Gastroesophageal sphincter (tissue), 4 donors: Measurements from ENCODE around the gene DGKQ. TPM values are rescaled to one million over a fixed set of nuclear protein-coding genes. Genes with fewer than 3 reads are reported as not detected.

Experiments used
- ATAC-seq: fragments of 150-250 bp; one replicate; pipeline ENCODE4 v1.9.1; 2016; ENCODE audit warnings: mild to moderate bottlenecking, moderate library complexity
- H3K27ac ChIP-seq, 4 donors: fragments of 200-600 bp; sonication (generic) in 3 of 4; 1 replicate in 3 of 4; 2 replicates in 1 of 4; pipeline ENCODE4 v1.5.1; 2016 to 2019
- H3K27me3 ChIP-seq: fragments of 200-600 bp; sonication (generic); one replicate; pipeline ENCODE4 v1.5.1; 2019
- H3K36me3 ChIP-seq, 2 donors: fragments of 200-600 bp; sonication (generic); one replicate each; pipeline ENCODE4 v1.5.1; 2019; ENCODE audit warnings: control low read depth in 1 of 2
- H3K4me1 ChIP-seq, 3 donors: fragments of 200-600 bp; sonication (generic); 1 replicate in 2 of 3; 2 replicates in 1 of 3; pipeline ENCODE4 v1.5.1; 2016 to 2019; ENCODE audit warnings: control low read depth in 2 of 3
- H3K4me3 ChIP-seq, 2 donors: fragments of 200-600 bp; sonication (generic); one replicate each; pipeline ENCODE4 v1.5.1; 2019; ENCODE audit warnings: mild to moderate bottlenecking in 1 of 2, moderate library complexity in 1 of 2
- H3K9me3 ChIP-seq, 3 donors: fragments of 200-600 bp; sonication (generic); one replicate each; pipeline ENCODE4 v1.5.1; 2017 to 2019; ENCODE audit warnings: control low read depth in 2 of 3
- CTCF ChIP-seq, 4 experiments: fragments of 200-600 bp in 2 of 4; fragments of 450-650 bp in 2 of 4; sonication (generic) in 1 of 4; IDR thresholded peaks; one replicate each; pipeline ENCODE4 v1.5.1; 2017 to 2019; ENCODE audit warnings: antibody characterized with exemption in 4 of 4, mild to moderate bottlenecking in 2 of 4, moderate library complexity in 2 of 4
- EP300 ChIP-seq: sonication (generic); formaldehyde crosslinking; IDR thresholded peaks from one replicate; pipeline ENCODE4 v1.6.1; 2017; ENCODE audit warnings: antibody characterized with exemption, mild to moderate bottlenecking
- POLR2A ChIP-seq, 2 donors: fragments of 450-650 bp; IDR thresholded peaks; one replicate each; pipeline ENCODE4 v1.6.1; 2017; ENCODE audit warnings: antibody characterized with exemption in 2 of 2, mild to moderate bottlenecking in 2 of 2, moderate library complexity in 1 of 2
- POLR2AphosphoS5 ChIP-seq: sonication (generic); formaldehyde crosslinking; IDR thresholded peaks from one replicate; pipeline ENCODE4 v1.6.1; 2017; ENCODE audit warnings: antibody characterized with exemption
- WGBS, 2 donors: methylation state at CpG; one replicate each; pipeline ENCODE4 v1.1.5; 2018; ENCODE audit warnings: low coverage in 1 of 2; 5-methylcytosine and 5-hydroxymethylcytosine counted together
- total RNA-seq, 4 donors: library from RNA; depleted of rRNA; stranded (reverse); fragments of >200 nt; gene quantifications; one replicate each; pipeline ENCODE4 v1.1.0, GENCODE V29; 2016

The DGKQ gene
- total RNA-seq, 4 donors from 2014 or later: 7.5 to 13.5 (median 9.3) TPM

GRCh38 chr4:989722-990471 lies 16.5 kb upstream of the DGKQ start:
- 88% methylated on average over 6 of the region's 58 CpGs; no CpG with 5 or more reads in 1 of the 2 donors for WGBS, 2 donors
- Histone ChIP-seq H3K36me3 (peaks cover 0 to 31% of the 10 kb centered on the region in 2 donors), H3K4me1 (peaks cover 0 to 32% (median 24%) of the 10 kb centered on the region in 3 donors), H3K9me3 (no peaks in the 10 kb centered on the region), H3K4me3 (no peak overlapping the region), H3K27ac (no peak overlapping the region), H3K27me3 (no peaks in the 10 kb centered on the region)
- no peak for TF ChIP-seq CTCF (IDR thresholded peaks at IDR 0.05)
- TF ChIP-seq EP300: no peak
- TF ChIP-seq POLR2A (IDR thresholded peaks at IDR 0.05): no peak
- TF ChIP-seq POLR2AphosphoS5: no peak
- ATAC-seq: no peak

- no peaks in the 10 kb centered on the region for H3K9me3 ChIP-seq
- no peak for ATAC-seq
- H3K36me3 ChIP-seq: peaks cover 0 to 31% of the 10 kb centered on the region in 2 donors
- WGBS, 2 donors: no CpG with 5 or more reads among the region's 69 CpGs
- H3K27me3 ChIP-seq: no peaks in the 10 kb centered on the region
- no peak overlapping the region for H3K4me3 ChIP-seq
- H3K27ac ChIP-seq: no peak overlapping the region
- H3K4me1 ChIP-seq: peaks cover 0 to 37% (median 24%) of the 10 kb centered on the region in 3 donors
- TF ChIP-seq EP300 (no peak), POLR2AphosphoS5 (no peak), POLR2A (IDR thresholded peaks at IDR 0.05) (no peak), CTCF (IDR thresholded peaks at IDR 0.05) (no peak)
Observed at GRCh38 chr4:988726-989721, 15.7 kb upstream of the DGKQ start.

GRCh38 chr4:987624-988513 lies 14.5 kb upstream of the DGKQ start:
- Histone ChIP-seq H3K27me3 (no peaks in the 10 kb centered on the region), H3K9me3 (no peaks in the 10 kb centered on the region), H3K4me1 (peaks cover 0 to 37% (median 24%) of the 10 kb centered on the region in 3 donors), H3K27ac (peak overlapping the region in 2 of 4 donors; percentile 64 to 77), H3K36me3 (peaks cover 0 to 31% of the 10 kb centered on the region in 2 donors), H3K4me3 (peak overlapping the region; percentile 56 to 94)
- 100% methylated on average over 4 of the region's 37 CpGs; no CpG with 5 or more reads in 1 of the 2 donors for WGBS, 2 donors
- no peak for ATAC-seq
- no peak for TF ChIP-seq POLR2AphosphoS5
- no peak for TF ChIP-seq CTCF (IDR thresholded peaks at IDR 0.05)
- TF ChIP-seq EP300: no peak
- TF ChIP-seq POLR2A (IDR thresholded peaks at IDR 0.05): no peak

- no peaks in the 10 kb centered on the region for H3K9me3 ChIP-seq
- peaks cover 0 to 31% of the 10 kb centered on the region in 2 donors for H3K36me3 ChIP-seq
- TF ChIP-seq POLR2A (IDR thresholded peaks at IDR 0.05): peak in 1 of 2 donors; percentile 36
- no peak for TF ChIP-seq EP300
- peak; percentile 8 for TF ChIP-seq POLR2AphosphoS5
- TF ChIP-seq CTCF (IDR thresholded peaks at IDR 0.05): peak in 3 of 4 experiments; percentile 29 to 63 (median 34)
- peak within 1 kb of the TSS in 3 of 4 donors; percentile 64 to 82 (median 77) for H3K27ac ChIP-seq
- ATAC-seq: peak; percentile 88
- WGBS, 2 donors: 0% methylated on average over 3 of the region's 69 CpGs; no CpG with 5 or more reads in 1 of the 2 donors
- peak within 1 kb of the TSS; percentile 56 to 94 for H3K4me3 ChIP-seq
- peaks cover 0 to 37% (median 24%) of the 10 kb centered on the region in 3 donors for H3K4me1 ChIP-seq
- H3K27me3 ChIP-seq: no peaks in the 10 kb centered on the region
Observed at GRCh38 chr4:986879-987623, 13.7 kb upstream of the DGKQ start, which contains the start of gene IDUA. Gene IDUA, plus strand, starts transcription at chr4:987044. Its CDS starts 41 bp downstream, at chr4:987085.
